Gastrocnemius medialis (tissue), 4 donors: ENCODE data around the gene SYNJ2.

Experiments
- CTCF ChIP-seq, 5 experiments: fragments of 450-650 bp in 3 of 5; fragments of 200-600 bp in 2 of 5; sonication (generic) in 2 of 5; IDR thresholded peaks in 4 of 5; conservative IDR thresholded peaks in 1 of 5; 1 replicate in 4 of 5; 2 replicates in 1 of 5; pipeline ENCODE4 v1.5.1; 2016 to 2019; ENCODE audit warnings: antibody characterized with exemption in 5 of 5, mild to moderate bottlenecking in 3 of 5, moderate library complexity in 3 of 5
- POLR2A ChIP-seq, 2 donors: fragments of 450-650 bp; IDR thresholded peaks; one replicate each; pipeline ENCODE4 v1.6.1; 2017; ENCODE audit warnings: antibody characterized with exemption in 2 of 2, mild to moderate bottlenecking in 2 of 2, moderate library complexity in 2 of 2

DNA sequence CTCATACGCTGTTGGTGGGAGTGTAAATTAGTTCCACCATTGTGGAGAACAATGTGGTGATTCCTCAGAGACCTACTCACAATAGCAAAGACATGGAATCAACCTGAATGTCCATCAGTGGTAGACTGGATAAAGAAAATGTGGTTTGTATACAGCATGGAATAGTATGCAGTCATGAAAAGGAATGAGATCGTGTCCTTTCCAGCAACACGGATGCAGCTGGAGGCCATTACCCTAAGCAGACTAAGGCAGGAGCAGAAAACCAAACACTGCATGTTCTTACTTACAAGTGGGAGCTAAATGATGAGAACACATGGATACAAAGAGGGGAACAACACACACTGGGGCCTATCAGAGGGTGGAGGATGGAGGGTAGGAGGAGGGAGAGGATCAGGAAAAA lies 54.6 kb downstream of the SYNJ2 start:
- TF ChIP-seq CTCF (IDR thresholded peaks at IDR 0.05 in 4 of 5, conservative IDR thresholded peaks at IDR 0.05 in 1 of 5) (no peak), POLR2A (IDR thresholded peaks at IDR 0.05) (no peak)
